ENCODE measurements around the gene RTTN. TPM values are rescaled to one million over a fixed set of nuclear protein-coding genes. Genes with fewer than 3 reads are reported as not detected.
A peak's percentile ranks its signal among the peaks of the same experiment; 100 is the strongest.

RTTN gene
- total and polyA plus RNA-seq, 9 of the 15 experiments (the other 6 are each of a cell fraction or from before 2014, with no cell fraction given) = 3.1 to 18.3 (median 10.6) TPM

DNA sequence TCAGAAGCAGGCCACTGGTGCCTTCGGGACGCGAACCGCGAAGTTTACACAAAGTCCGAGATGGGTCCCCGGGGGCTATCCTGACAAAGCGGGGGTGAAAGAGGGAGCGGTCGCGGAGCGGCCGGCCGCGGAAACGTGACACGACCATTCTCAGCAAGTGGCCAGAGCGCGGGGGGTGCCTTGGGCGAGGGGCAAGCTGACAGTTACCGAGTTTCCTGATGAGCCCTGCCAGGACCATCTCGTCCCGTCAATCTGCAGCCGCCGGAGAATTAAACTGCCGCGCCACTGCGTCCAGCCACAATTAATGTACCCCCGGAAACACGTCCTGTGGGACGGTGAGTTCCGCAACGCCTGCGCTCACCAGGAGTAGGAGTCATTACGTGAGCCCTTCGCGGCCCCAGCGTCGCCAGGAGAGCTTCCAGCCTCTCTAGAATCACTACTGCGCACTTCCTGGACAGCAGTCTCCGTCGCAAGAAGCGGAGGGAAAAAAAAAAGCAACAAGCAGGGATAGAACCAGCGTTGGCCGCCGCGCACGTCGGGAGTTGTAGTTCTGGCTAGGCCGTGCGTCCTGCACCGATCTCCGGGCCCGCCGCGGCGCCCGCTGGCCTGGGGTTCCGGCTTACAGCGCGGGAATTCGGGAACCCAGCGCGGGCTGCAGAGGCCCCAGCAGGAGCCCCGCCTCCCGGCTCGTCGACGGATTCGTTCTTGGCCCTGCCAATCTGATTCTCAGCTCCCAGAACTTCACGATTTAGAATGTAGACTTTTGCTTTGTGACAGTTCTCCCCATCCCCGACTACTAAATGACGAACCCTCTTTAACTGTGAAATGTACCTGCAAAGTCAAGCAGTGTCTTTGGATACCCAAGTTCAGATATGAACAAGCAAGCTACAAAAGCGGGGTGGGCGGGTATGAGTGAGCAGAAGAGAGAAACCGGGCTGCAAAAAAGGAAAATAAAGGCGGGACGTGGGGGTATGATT lies at the start of gene RTTN (continued):
- TF ChIP-seq, protein P1, sequence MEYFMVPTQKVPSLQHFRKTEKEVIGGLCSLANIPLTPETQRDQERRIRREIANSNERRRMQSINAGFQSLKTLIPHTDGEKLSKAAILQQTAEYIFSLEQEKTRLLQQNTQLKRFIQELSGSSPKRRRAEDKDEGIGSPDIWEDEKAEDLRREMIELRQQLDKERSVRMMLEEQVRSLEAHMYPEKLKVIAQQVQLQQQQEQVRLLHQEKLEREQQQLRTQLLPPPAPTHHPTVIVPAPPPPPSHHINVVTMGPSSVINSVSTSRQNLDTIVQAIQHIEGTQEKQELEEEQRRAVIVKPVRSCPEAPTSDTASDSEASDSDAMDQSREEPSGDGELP (CRISPR knock-in tag; IDR thresholded peaks at IDR 0.05; ENCODE audit: borderline replicate concordance) = peak; percentile 39
- TF ChIP-seq FOXP1 (CRISPR knock-in tag; IDR thresholded peaks at IDR 0.05) = no peak; the same call in 1 of the 2 replicates
- TF ChIP-seq RAD51 (IDR thresholded peaks at IDR 0.05; ENCODE audit: borderline replicate concordance, low read depth) = no peak
- no peak for TF ChIP-seq SREBF1 (IDR thresholded peaks at IDR 0.05; ENCODE audit: borderline replicate concordance, low read depth, low read length)
- TF ChIP-seq RBFOX2 (IDR thresholded peaks at IDR 0.05; ENCODE audit: low read depth, low read length) = peak; percentile 83
- peak; percentile 57 for TF ChIP-seq MBD2 (IDR thresholded peaks at IDR 0.05; ENCODE audit: borderline replicate concordance, low read depth)
- TF ChIP-seq HNRNPK (IDR thresholded peaks at IDR 0.05; ENCODE audit: low read depth, low read length, poor library complexity, severe bottlenecking) = no peak
- peak; percentile 99 for TF ChIP-seq NCOA1 (IDR thresholded peaks at IDR 0.05; ENCODE audit: low read depth)
- TF ChIP-seq CBX8 (IDR thresholded peaks at IDR 0.05; ENCODE audit: borderline replicate concordance, extremely low read depth, low read depth, low read length, poor library complexity, severe bottlenecking) = no peak
- TF ChIP-seq, protein P2, sequence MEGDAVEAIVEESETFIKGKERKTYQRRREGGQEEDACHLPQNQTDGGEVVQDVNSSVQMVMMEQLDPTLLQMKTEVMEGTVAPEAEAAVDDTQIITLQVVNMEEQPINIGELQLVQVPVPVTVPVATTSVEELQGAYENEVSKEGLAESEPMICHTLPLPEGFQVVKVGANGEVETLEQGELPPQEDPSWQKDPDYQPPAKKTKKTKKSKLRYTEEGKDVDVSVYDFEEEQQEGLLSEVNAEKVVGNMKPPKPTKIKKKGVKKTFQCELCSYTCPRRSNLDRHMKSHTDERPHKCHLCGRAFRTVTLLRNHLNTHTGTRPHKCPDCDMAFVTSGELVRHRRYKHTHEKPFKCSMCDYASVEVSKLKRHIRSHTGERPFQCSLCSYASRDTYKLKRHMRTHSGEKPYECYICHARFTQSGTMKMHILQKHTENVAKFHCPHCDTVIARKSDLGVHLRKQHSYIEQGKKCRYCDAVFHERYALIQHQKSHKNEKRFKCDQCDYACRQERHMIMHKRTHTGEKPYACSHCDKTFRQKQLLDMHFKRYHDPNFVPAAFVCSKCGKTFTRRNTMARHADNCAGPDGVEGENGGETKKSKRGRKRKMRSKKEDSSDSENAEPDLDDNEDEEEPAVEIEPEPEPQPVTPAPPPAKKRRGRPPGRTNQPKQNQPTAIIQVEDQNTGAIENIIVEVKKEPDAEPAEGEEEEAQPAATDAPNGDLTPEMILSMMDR (IDR thresholded peaks at IDR 0.05 in 2 of 3, conservative IDR thresholded peaks at IDR 0.05 in 1 of 3; ENCODE audit: insufficient read depth in 2 of 3, low read depth in 1 of 3, low read length in 3 of 3) = no peak
- no peak for TF ChIP-seq ZNF408 (CRISPR knock-in tag; IDR thresholded peaks at IDR 0.05; ENCODE audit: low read depth)
- TF ChIP-seq RBM17 (IDR thresholded peaks at IDR 0.05; ENCODE audit: borderline replicate concordance, low read depth, low read length) = no peak
- TF ChIP-seq ZNF431 (CRISPR knock-in tag; IDR thresholded peaks at IDR 0.05) = peak; percentile 40; the same call in 1 of the 2 replicates
- TF ChIP-seq NCOA6 (IDR thresholded peaks at IDR 0.05) = no peak
- TF ChIP-seq, protein P3, sequence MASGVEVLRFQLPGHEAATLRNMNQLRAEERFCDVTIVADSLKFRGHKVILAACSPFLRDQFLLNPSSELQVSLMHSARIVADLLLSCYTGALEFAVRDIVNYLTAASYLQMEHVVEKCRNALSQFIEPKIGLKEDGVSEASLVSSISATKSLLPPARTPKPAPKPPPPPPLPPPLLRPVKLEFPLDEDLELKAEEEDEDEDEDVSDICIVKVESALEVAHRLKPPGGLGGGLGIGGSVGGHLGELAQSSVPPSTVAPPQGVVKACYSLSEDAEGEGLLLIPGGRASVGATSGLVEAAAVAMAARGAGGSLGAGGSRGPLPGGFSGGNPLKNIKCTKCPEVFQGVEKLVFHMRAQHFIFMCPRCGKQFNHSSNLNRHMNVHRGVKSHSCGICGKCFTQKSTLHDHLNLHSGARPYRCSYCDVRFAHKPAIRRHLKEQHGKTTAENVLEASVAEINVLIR (CRISPR knock-in tag; IDR thresholded peaks at IDR 0.05) = no peak
- TF ChIP-seq TRIM28 (IDR thresholded peaks at IDR 0.05) = peak; percentile 72; the same call in 1 of the 2 replicates
- TF ChIP-seq SAFB2 (IDR thresholded peaks at IDR 0.05; ENCODE audit: borderline replicate concordance, low read depth, low read length, severe bottlenecking) = no peak
- TF ChIP-seq, protein P4, sequence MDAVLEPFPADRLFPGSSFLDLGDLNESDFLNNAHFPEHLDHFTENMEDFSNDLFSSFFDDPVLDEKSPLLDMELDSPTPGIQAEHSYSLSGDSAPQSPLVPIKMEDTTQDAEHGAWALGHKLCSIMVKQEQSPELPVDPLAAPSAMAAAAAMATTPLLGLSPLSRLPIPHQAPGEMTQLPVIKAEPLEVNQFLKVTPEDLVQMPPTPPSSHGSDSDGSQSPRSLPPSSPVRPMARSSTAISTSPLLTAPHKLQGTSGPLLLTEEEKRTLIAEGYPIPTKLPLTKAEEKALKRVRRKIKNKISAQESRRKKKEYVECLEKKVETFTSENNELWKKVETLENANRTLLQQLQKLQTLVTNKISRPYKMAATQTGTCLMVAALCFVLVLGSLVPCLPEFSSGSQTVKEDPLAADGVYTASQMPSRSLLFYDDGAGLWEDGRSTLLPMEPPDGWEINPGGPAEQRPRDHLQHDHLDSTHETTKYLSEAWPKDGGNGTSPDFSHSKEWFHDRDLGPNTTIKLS (IDR thresholded peaks at IDR 0.05; ENCODE audit: borderline replicate concordance, low read depth) = peak; percentile 94
- TF ChIP-seq BRF1 (IDR thresholded peaks at IDR 0.05; ENCODE audit: borderline replicate concordance, extremely low read depth, insufficient read length) = no peak
- no peak for TF ChIP-seq ILK (tag; IDR thresholded peaks at IDR 0.05; ENCODE audit: borderline replicate concordance, low read depth)
- TF ChIP-seq SNIP1 (IDR thresholded peaks at IDR 0.05; ENCODE audit: low read depth) = no peak
